Measurements from ENCODE around the gene ATXN7L3.

Gene ATXN7L3

GRCh38 chr17:44164476-44164875 is 35.2 kb downstream of the ATXN7L3 start (continued):
- no peak for TF ChIP-seq ZNF404 (tag by site-specific recombination; IDR thresholded peaks at IDR 0.05)

DNA sequence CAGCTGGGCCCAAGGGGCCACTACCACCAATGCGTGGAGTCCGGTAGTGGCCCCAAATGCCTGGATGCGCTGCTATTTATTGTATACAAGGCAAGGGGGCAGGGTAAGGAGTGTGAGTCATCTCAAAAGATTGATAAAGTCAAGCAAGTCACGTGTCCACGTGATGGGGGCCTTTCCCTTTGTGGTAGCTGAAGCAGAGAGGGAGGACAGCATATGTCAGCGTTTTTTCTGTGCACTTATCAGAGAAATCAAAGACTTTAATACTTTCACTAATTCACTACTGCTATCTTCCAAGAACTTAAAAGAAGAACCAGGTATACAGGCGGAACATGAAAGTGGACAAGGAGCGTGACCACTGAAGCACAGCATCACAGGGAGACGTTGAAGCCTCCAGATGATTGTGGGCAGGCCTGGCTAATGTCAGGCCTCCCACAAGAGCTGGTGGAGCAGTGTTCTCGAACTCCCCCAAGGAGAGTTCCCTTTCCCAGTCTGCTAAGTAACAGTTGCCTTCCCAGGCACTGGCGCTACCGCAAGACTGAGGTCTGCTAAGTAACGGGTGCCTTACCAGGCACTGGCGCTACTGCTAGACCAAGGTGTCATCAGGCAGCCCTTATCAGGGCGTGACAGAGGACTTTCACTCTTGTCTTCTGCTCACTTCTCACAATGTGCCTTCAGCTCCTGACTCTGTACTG is 40.0 kb downstream of the ATXN7L3 start:
- no peak overlapping the region for H3K27ac ChIP-seq (ENCODE audit: extremely low read depth, low read depth, low read length)
- H3K9me3 ChIP-seq (ENCODE audit: control insufficient read depth, insufficient read depth, low read depth, low read length) = no peaks in the 10 kb centered on the region
- H3K4me1 ChIP-seq (ENCODE audit: control insufficient read depth, insufficient read depth, low read length) = no peaks in the 10 kb centered on the region
- ChIA-PET POLR2A (interaction anchor here (1.1 to 1.6 kb wide), 2 partner anchors 9 to 43 kb away, joined by 3 to 5 read pairs; no protein-coding TSS in a partner anchor), CTCF (interaction anchor here (0.6 to 3.9 kb wide), 3 partner anchors 9 to 116 kb away, joined by 4 to 21 read pairs (median 12); no protein-coding TSS in a partner anchor)
- H3K4me3 ChIP-seq (ENCODE audit: low read depth, low read length) = no peak overlapping the region
- TF ChIP-seq RBAK (tag by site-specific recombination; IDR thresholded peaks at IDR 0.05) (no peak), HOXD13 (CRISPR knock-in tag; IDR thresholded peaks at IDR 0.05; ENCODE audit: borderline replicate concordance) (no peak), PRDM1 (tag by site-specific recombination; IDR thresholded peaks at IDR 0.05) (peak; percentile 35; the same call in 1 of the 2 replicates), INSM2 (tag by site-specific recombination; IDR thresholded peaks at IDR 0.05) (no peak), ZNF175 (tag by site-specific recombination; IDR thresholded peaks at IDR 0.05) (no peak)
- TF ChIP-seq, protein P1, sequence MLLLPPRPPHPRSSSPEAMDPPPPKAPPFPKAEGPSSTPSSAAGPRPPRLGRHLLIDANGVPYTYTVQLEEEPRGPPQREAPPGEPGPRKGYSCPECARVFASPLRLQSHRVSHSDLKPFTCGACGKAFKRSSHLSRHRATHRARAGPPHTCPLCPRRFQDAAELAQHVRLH (tag by site-specific recombination; IDR thresholded peaks at IDR 0.05) = no peak
- peaks cover 43 to 64% of the 10 kb centered on the region in 2 experiments for H3K36me3 ChIP-seq (ENCODE audit: control insufficient read depth in 2 of 2, insufficient read depth in 1 of 2, low read length in 2 of 2)

- no peaks in the 10 kb centered on the region for H3K9me3 ChIP-seq (ENCODE audit: control insufficient read depth, insufficient read depth, low read depth, low read length)
- peaks cover 56 to 81% of the 10 kb centered on the region in 2 experiments for H3K36me3 ChIP-seq (ENCODE audit: control insufficient read depth in 2 of 2, insufficient read depth in 1 of 2, low read length in 2 of 2)
- peaks cover 3% of the 10 kb centered on the region; the same call in 1 of the 2 replicates for H3K4me1 ChIP-seq (ENCODE audit: control insufficient read depth, insufficient read depth, low read length)
- CTCF ChIA-PET = interaction anchor here (0.5 to 1.0 kb wide), 4 partner anchors 13 to 518 kb away, joined by 3 to 4 read pairs (median 3); no protein-coding TSS in a partner anchor
- POLR2A ChIA-PET = interaction anchor here (0.6 to 1.0 kb wide), 3 partner anchors 11 to 1041 kb away, joined by 3 read pairs; no protein-coding TSS in a partner anchor
- peak overlapping the region; percentile 0; the same call in 1 of the 2 replicates for H3K27ac ChIP-seq (ENCODE audit: extremely low read depth, low read depth, low read length)
- H3K4me3 ChIP-seq (ENCODE audit: low read depth, low read length) = no peak overlapping the region
- TF ChIP-seq ZNF155 (tag by site-specific recombination; IDR thresholded peaks at IDR 0.05) (no peak), ZNF629 (tag by site-specific recombination; IDR thresholded peaks at IDR 0.05) (no peak), SCRT2 (tag by site-specific recombination; IDR thresholded peaks at IDR 0.05) (0 out of 2 replicates have a peak, but pooled peaks have one; percentile 16), ZNF394 (tag by site-specific recombination; IDR thresholded peaks at IDR 0.05; ENCODE audit: borderline replicate concordance) (peak; percentile 31; the same call in 1 of the 2 replicates)
- TF ChIP-seq, protein P2, sequence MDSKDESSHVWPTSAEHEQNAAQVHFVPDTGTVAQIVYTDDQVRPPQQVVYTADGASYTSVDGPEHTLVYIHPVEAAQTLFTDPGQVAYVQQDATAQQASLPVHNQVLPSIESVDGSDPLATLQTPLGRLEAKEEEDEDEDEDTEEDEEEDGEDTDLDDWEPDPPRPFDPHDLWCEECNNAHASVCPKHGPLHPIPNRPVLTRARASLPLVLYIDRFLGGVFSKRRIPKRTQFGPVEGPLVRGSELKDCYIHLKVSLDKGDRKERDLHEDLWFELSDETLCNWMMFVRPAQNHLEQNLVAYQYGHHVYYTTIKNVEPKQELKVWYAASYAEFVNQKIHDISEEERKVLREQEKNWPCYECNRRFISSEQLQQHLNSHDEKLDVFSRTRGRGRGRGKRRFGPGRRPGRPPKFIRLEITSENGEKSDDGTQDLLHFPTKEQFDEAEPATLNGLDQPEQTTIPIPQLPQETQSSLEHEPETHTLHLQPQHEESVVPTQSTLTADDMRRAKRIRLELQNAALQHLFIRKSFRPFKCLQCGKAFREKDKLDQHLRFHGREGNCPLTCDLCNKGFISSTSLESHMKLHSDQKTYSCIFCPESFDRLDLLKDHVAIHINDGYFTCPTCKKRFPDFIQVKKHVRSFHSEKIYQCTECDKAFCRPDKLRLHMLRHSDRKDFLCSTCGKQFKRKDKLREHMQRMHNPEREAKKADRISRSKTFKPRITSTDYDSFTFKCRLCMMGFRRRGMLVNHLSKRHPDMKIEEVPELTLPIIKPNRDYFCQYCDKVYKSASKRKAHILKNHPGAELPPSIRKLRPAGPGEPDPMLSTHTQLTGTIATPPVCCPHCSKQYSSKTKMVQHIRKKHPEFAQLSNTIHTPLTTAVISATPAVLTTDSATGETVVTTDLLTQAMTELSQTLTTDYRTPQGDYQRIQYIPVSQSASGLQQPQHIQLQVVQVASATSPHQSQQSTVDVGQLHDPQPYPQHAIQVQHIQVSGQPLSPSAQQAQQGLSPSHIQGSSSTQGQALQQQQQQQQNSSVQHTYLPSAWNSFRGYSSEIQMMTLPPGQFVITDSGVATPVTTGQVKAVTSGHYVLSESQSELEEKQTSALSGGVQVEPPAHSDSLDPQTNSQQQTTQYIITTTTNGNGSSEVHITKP (tag by site-specific recombination; IDR thresholded peaks at IDR 0.05) = 0 out of 2 replicates have a peak, but pooled peaks have one; percentile 22
These were observed 44.2 kb downstream of the ATXN7L3 start for GRCh38 chr17:44155488-44155887.

DNA sequence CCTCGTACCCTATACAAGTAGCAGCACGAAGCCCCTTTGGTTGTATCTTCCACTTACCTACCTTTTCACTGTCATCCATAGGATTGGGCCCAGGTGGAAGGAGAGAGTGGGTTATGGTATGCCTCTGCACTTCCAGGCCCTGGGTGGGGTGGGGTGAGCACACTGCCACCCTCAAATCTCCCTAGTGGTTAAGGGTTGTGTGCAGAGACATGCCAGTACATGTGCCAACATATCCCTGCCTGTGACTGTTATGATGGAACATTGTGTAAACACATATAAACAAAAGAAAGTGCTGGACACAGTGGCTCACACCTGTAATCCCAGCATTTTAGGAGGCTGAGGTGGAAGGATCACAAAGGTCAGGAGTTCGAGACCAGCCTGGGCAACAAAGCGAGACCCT is 46.8 kb downstream of the ATXN7L3 start:
- Histone ChIP-seq H3K4me3 (ENCODE audit: low read depth, low read length) (no peak overlapping the region), H3K4me1 (ENCODE audit: control insufficient read depth, insufficient read depth, low read length) (peaks cover 3% of the 10 kb centered on the region; the same call in 1 of the 2 replicates), H3K9me3 (ENCODE audit: control insufficient read depth, insufficient read depth, low read depth, low read length) (no peaks in the 10 kb centered on the region), H3K27ac (ENCODE audit: extremely low read depth, low read depth, low read length) (peak overlapping the region; percentile 62), H3K36me3 (ENCODE audit: control insufficient read depth in 2 of 2, insufficient read depth in 1 of 2, low read length in 2 of 2) (peaks cover 61 to 83% of the 10 kb centered on the region in 2 experiments)
- no peak for TF ChIP-seq ZNF513 (tag by site-specific recombination; IDR thresholded peaks at IDR 0.05)
- TF ChIP-seq ZBTB48 (tag by site-specific recombination; IDR thresholded peaks at IDR 0.05) = no peak
- no peak for TF ChIP-seq ZNF366 (tag by site-specific recombination; conservative IDR thresholded peaks at IDR 0.05)
- no peak for TF ChIP-seq ZNF560 (tag by site-specific recombination; IDR thresholded peaks at IDR 0.05; ENCODE audit: borderline replicate concordance)
- TF ChIP-seq ZNF138 (tag by site-specific recombination; IDR thresholded peaks at IDR 0.05; ENCODE audit: borderline replicate concordance) = no peak
- ChIA-PET POLR2A (no interaction called here), CTCF (interaction anchor here (0.7 to 1.6 kb wide), 3 partner anchors 15 to 210 kb away, joined by 5 to 8 read pairs (median 5); no protein-coding TSS in a partner anchor)
